ENCODE data around the gene FIBP. TPM values are rescaled to one million over a fixed set of nuclear protein-coding genes. Genes with fewer than 3 reads are reported as not detected.
A peak's percentile ranks its signal among the peaks of the same experiment; 100 is the strongest.

Gene FIBP
- total and polyA plus RNA-seq, 2 of the 4 experiments (the other 2 are of a cell fraction) = 141 to 182 TPM

DNA sequence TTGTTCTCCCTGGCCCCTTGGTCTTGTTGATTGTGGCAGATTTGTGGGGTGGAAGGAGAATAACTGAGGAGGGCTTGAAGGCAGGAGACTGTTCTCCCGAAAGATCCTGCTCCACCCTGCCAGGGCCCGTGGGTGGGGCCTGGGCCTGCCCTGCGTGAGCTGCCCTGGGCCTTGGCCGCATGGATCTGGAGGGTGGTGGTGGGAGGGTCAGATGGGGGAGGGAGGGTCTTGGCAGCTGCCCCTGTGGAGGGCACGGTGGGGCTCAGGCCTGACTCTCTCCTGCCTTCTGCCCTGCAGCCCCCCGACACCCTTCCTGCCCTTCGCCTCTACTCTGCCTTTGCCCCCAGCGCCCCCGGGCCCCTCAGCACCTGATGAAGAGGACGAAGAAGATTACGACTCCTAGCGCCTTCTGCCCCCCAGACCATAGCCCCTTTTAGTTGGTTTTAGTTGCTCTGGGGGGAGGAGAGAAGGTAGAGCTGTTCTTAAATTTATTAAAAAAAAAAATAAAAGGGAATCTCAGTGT, 32.8 kb upstream of the FIBP start:
- peaks cover 11% of the 10 kb centered on the region for H4K20me1 ChIP-seq (ENCODE audit: insufficient read depth, low read length)
- peaks cover 41% of the 10 kb centered on the region for H3K36me3 ChIP-seq (ENCODE audit: control insufficient read depth, insufficient read depth, low read length)
- no peak overlapping the region for H4K91ac ChIP-seq (ENCODE audit: insufficient read depth, low read depth, low read length)
- no peak overlapping the region for H2BK15ac ChIP-seq (ENCODE audit: low read depth, low read length)
- H3K79me1 ChIP-seq (ENCODE audit: low read depth in 1 of 2, low read length in 2 of 2) = peaks cover 12 to 51% of the 10 kb centered on the region in 2 experiments
- peak overlapping the region; percentile 98 for H2AK9ac ChIP-seq (replicated peaks; ENCODE audit: low read depth, low read length, poor library complexity)
- H2AK5ac ChIP-seq (ENCODE audit: low read depth, low read length) = peak overlapping the region; percentile 66
- peak overlapping the region; percentile 78 for H3K9ac ChIP-seq (ENCODE audit: low read depth, low read length)
- intact Hi-C loops (cut with micrococcal nuclease) = no loop called here
- peak overlapping the region; percentile 9; the same call in 1 of the 2 replicates for H3K56ac ChIP-seq (ENCODE audit: extremely low read depth, insufficient read depth, low read length)
- 0 out of 2 replicates have a peak overlapping the region, but pooled peaks have one; percentile 62 for H3K23ac ChIP-seq (ENCODE audit: low read depth, low read length)
- peak overlapping the region; percentile 85 for H2BK5ac ChIP-seq (ENCODE audit: low read depth, low read length, poor library complexity, severe bottlenecking)
- no peak for TF ChIP-seq MAZ (IDR thresholded peaks at IDR 0.05; ENCODE audit: borderline replicate concordance, low read depth, low read length)
- no peak for TF ChIP-seq SMC3 (IDR thresholded peaks at IDR 0.05; ENCODE audit: low read depth, low read length)
- H2BK20ac ChIP-seq (ENCODE audit: low read depth, low read length) = no peak overlapping the region
- H3K4me2 ChIP-seq (ENCODE audit: low read depth, low read length) = peak overlapping the region; percentile 84
- dilution Hi-C loops (cut with HindIII; ENCODE audit: low sequenced_read_pairs, unreplicated experiment) = no loop called here
- in situ Hi-C loops (cut with MboI; ENCODE audit: low sequenced_read_pairs) = no loop called here
- ATAC-seq (ENCODE audit: low read depth) (no peak), DNase-seq (no peak)
- H3K4me1 ChIP-seq (ENCODE audit: control insufficient read depth, insufficient read depth, low read length) = peaks cover 28% of the 10 kb centered on the region
- H3K27me3 ChIP-seq (ENCODE audit: control insufficient read depth, insufficient read depth, low read length) = no peaks in the 10 kb centered on the region
- POLR2A ChIA-PET (ENCODE audit: unreplicated experiment) = interaction anchor here (1.1 kb wide), 1 partner anchor 30 kb away, joined by 3 read pairs; no protein-coding TSS in a partner anchor
- peak overlapping the region in 1 of 2 experiments; percentile 32; a peak in 1 of 4 replicates for H4K8ac ChIP-seq (ENCODE audit: low read depth in 2 of 2, low read length in 2 of 2)
- H3K4me3 ChIP-seq (ENCODE audit: insufficient read depth, low read depth, low read length) = peak overlapping the region; percentile 91; the same call in 1 of the 2 replicates
- peak overlapping the region; percentile 73 for H3K4ac ChIP-seq (ENCODE audit: low read depth, low read length)
- 80% methylated on average over 1 of the region's 12 CpGs; no CpG with 5 or more reads in 1 of the 2 experiments for WGBS, 2 experiments (ENCODE audit: extremely low coverage in 2 of 2, insufficient read length in 1 of 2)
- H3K9me3 ChIP-seq (ENCODE audit: control insufficient read depth, insufficient read depth, low read length) = no peaks in the 10 kb centered on the region
- H3K27ac ChIP-seq (ENCODE audit: insufficient read depth, low read length) = peak overlapping the region; percentile 93
- no peak overlapping the region for H3K18ac ChIP-seq (ENCODE audit: low read depth, low read length)
- BruUV-seq (replicated peaks) = no TSS peak
- CTCF ChIA-PET = no interaction called here
- H3K9me1 ChIP-seq (ENCODE audit: insufficient read depth, low read length) = peaks cover 16% of the 10 kb centered on the region; the same call in 1 of the 2 replicates
- peak overlapping the region; percentile 28 for H2AFZ ChIP-seq (replicated peaks; ENCODE audit: low read length, poor library complexity)
- H2BK120ac ChIP-seq (ENCODE audit: low read depth, low read length) = no peak overlapping the region
- no peak overlapping the region for H4K5ac ChIP-seq (ENCODE audit: low read depth, low read length)
- peak overlapping the region; percentile 70; the same call in 1 of the 2 replicates for H3K14ac ChIP-seq (replicated peaks; ENCODE audit: low read depth, low read length)
